ENCODE data around the gene DBNDD2. TPM values are rescaled to one million over a fixed set of nuclear protein-coding genes. Genes with fewer than 3 reads are reported as not detected.

DBNDD2 gene
- total RNA-seq, 1 experiment from 2014 or later, result 58.7 TPM

DNA sequence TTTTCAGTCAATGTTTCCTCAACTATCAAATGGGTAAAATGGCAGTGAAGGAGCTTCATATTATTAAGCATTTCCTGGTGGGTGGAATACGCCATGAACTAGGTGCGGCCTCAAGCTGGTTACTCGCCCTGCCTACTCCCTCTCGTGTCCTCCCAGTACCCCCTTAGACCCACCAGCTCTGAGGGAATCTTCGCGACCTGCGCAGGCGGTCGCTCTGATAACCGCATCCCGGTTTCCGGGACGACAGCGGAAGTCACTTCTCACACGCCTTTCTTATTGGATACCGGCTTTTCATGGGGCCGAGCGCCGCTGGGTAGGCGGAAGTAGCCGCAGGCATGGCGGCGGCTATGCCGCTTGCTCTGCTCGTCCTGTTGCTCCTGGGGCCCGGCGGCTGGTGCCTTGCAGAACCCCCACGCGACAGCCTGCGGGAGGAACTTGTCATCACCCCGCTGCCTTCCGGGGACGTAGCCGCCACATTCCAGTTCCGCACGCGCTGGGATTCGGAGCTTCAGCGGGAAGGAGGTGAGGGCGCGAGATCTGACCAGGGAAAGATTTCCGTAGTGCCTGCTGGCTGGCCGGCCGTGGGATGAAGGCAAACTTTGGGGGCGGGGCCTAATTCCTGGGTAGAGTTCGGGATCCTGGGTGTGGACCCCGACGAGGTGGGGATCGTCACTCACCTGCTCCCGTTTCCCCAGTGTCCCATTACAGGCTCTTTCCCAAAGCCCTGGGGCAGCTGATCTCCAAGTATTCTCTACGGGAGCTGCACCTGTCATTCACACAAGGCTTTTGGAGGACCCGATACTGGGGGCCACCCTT is 7.9 kb downstream of the DBNDD2 start, which contains the start of gene PIGT:
TSS of gene PIGT (plus strand) at position 320 of the 816 bp plus-strand sequence. CDS start at position 336, 16 bp downstream.
- H3K4me3 Mint-ChIP-seq, result peak within 1 kb of the TSS; percentile 91
- POLR2A ChIA-PET, result interaction anchor here (1.1 to 1.6 kb wide), 4 partner anchors 9 to 53 kb away, joined by 3 to 6 read pairs (median 4); partner anchors contain the start of gene SYS1
- TF ChIP-seq JUN (CRISPR knock-in tag; IDR thresholded peaks at IDR 0.05) (0 out of 2 replicates have a peak, but pooled peaks have one; percentile 33), ATF1 (CRISPR knock-in tag; IDR thresholded peaks at IDR 0.05) (no peak), NFE2L1 (CRISPR knock-in tag; IDR thresholded peaks at IDR 0.05) (peak; percentile 57; the same call in 1 of the 2 replicates), TEAD4 (CRISPR knock-in tag; IDR thresholded peaks at IDR 0.05) (no peak), MXD4 (CRISPR knock-in tag; IDR thresholded peaks at IDR 0.05; ENCODE audit: borderline replicate concordance) (no peak), JAZF1 (CRISPR knock-in tag; IDR thresholded peaks at IDR 0.05) (no peak), FOXP1 (CRISPR knock-in tag; IDR thresholded peaks at IDR 0.05; ENCODE audit: borderline replicate concordance) (peak; percentile 85), TEAD1 (CRISPR knock-in tag; IDR thresholded peaks at IDR 0.05) (peak; percentile 76), ZNF138 (CRISPR knock-in tag; conservative IDR thresholded peaks at IDR 0.05) (no peak), GRHL2 (CRISPR knock-in tag; IDR thresholded peaks at IDR 0.05; ENCODE audit: insufficient replicate concordance, severe bottlenecking) (no peak)
- TF ChIP-seq, protein P1, sequence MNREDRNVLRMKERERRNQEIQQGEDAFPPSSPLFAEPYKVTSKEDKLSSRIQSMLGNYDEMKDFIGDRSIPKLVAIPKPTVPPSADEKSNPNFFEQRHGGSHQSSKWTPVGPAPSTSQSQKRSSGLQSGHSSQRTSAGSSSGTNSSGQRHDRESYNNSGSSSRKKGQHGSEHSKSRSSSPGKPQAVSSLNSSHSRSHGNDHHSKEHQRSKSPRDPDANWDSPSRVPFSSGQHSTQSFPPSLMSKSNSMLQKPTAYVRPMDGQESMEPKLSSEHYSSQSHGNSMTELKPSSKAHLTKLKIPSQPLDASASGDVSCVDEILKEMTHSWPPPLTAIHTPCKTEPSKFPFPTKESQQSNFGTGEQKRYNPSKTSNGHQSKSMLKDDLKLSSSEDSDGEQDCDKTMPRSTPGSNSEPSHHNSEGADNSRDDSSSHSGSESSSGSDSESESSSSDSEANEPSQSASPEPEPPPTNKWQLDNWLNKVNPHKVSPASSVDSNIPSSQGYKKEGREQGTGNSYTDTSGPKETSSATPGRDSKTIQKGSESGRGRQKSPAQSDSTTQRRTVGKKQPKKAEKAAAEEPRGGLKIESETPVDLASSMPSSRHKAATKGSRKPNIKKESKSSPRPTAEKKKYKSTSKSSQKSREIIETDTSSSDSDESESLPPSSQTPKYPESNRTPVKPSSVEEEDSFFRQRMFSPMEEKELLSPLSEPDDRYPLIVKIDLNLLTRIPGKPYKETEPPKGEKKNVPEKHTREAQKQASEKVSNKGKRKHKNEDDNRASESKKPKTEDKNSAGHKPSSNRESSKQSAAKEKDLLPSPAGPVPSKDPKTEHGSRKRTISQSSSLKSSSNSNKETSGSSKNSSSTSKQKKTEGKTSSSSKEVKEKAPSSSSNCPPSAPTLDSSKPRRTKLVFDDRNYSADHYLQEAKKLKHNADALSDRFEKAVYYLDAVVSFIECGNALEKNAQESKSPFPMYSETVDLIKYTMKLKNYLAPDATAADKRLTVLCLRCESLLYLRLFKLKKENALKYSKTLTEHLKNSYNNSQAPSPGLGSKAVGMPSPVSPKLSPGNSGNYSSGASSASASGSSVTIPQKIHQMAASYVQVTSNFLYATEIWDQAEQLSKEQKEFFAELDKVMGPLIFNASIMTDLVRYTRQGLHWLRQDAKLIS (CRISPR knock-in tag; IDR thresholded peaks at IDR 0.05; ENCODE audit: borderline replicate concordance), result no peak
- TF ChIP-seq, protein P2, sequence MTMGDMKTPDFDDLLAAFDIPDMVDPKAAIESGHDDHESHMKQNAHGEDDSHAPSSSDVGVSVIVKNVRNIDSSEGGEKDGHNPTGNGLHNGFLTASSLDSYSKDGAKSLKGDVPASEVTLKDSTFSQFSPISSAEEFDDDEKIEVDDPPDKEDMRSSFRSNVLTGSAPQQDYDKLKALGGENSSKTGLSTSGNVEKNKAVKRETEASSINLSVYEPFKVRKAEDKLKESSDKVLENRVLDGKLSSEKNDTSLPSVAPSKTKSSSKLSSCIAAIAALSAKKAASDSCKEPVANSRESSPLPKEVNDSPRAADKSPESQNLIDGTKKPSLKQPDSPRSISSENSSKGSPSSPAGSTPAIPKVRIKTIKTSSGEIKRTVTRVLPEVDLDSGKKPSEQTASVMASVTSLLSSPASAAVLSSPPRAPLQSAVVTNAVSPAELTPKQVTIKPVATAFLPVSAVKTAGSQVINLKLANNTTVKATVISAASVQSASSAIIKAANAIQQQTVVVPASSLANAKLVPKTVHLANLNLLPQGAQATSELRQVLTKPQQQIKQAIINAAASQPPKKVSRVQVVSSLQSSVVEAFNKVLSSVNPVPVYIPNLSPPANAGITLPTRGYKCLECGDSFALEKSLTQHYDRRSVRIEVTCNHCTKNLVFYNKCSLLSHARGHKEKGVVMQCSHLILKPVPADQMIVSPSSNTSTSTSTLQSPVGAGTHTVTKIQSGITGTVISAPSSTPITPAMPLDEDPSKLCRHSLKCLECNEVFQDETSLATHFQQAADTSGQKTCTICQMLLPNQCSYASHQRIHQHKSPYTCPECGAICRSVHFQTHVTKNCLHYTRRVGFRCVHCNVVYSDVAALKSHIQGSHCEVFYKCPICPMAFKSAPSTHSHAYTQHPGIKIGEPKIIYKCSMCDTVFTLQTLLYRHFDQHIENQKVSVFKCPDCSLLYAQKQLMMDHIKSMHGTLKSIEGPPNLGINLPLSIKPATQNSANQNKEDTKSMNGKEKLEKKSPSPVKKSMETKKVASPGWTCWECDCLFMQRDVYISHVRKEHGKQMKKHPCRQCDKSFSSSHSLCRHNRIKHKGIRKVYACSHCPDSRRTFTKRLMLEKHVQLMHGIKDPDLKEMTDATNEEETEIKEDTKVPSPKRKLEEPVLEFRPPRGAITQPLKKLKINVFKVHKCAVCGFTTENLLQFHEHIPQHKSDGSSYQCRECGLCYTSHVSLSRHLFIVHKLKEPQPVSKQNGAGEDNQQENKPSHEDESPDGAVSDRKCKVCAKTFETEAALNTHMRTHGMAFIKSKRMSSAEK (CRISPR knock-in tag; IDR thresholded peaks at IDR 0.05; ENCODE audit: borderline replicate concordance), result no peak
- TF ChIP-seq, protein P3, sequence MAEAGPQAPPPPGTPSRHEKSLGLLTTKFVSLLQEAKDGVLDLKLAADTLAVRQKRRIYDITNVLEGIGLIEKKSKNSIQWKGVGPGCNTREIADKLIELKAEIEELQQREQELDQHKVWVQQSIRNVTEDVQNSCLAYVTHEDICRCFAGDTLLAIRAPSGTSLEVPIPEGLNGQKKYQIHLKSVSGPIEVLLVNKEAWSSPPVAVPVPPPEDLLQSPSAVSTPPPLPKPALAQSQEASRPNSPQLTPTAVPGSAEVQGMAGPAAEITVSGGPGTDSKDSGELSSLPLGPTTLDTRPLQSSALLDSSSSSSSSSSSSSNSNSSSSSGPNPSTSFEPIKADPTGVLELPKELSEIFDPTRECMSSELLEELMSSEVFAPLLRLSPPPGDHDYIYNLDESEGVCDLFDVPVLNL (CRISPR knock-in tag; IDR thresholded peaks at IDR 0.05; ENCODE audit: borderline replicate concordance, low read depth), result no peak
- TF ChIP-seq, protein P4, sequence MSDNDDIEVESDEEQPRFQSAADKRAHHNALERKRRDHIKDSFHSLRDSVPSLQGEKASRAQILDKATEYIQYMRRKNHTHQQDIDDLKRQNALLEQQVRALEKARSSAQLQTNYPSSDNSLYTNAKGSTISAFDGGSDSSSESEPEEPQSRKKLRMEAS (CRISPR knock-in tag; IDR thresholded peaks at IDR 0.05), result peak; percentile 83
- TF ChIP-seq, protein P5, sequence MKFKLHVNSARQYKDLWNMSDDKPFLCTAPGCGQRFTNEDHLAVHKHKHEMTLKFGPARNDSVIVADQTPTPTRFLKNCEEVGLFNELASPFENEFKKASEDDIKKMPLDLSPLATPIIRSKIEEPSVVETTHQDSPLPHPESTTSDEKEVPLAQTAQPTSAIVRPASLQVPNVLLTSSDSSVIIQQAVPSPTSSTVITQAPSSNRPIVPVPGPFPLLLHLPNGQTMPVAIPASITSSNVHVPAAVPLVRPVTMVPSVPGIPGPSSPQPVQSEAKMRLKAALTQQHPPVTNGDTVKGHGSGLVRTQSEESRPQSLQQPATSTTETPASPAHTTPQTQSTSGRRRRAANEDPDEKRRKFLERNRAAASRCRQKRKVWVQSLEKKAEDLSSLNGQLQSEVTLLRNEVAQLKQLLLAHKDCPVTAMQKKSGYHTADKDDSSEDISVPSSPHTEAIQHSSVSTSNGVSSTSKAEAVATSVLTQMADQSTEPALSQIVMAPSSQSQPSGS (CRISPR knock-in tag; IDR thresholded peaks at IDR 0.05; ENCODE audit: borderline replicate concordance, low read depth), result no peak
- TF ChIP-seq, protein P6, sequence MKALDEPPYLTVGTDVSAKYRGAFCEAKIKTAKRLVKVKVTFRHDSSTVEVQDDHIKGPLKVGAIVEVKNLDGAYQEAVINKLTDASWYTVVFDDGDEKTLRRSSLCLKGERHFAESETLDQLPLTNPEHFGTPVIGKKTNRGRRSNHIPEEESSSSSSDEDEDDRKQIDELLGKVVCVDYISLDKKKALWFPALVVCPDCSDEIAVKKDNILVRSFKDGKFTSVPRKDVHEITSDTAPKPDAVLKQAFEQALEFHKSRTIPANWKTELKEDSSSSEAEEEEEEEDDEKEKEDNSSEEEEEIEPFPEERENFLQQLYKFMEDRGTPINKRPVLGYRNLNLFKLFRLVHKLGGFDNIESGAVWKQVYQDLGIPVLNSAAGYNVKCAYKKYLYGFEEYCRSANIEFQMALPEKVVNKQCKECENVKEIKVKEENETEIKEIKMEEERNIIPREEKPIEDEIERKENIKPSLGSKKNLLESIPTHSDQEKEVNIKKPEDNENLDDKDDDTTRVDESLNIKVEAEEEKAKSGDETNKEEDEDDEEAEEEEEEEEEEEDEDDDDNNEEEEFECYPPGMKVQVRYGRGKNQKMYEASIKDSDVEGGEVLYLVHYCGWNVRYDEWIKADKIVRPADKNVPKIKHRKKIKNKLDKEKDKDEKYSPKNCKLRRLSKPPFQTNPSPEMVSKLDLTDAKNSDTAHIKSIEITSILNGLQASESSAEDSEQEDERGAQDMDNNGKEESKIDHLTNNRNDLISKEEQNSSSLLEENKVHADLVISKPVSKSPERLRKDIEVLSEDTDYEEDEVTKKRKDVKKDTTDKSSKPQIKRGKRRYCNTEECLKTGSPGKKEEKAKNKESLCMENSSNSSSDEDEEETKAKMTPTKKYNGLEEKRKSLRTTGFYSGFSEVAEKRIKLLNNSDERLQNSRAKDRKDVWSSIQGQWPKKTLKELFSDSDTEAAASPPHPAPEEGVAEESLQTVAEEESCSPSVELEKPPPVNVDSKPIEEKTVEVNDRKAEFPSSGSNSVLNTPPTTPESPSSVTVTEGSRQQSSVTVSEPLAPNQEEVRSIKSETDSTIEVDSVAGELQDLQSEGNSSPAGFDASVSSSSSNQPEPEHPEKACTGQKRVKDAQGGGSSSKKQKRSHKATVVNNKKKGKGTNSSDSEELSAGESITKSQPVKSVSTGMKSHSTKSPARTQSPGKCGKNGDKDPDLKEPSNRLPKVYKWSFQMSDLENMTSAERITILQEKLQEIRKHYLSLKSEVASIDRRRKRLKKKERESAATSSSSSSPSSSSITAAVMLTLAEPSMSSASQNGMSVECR (CRISPR knock-in tag; IDR thresholded peaks at IDR 0.05; ENCODE audit: borderline replicate concordance), result peak; percentile 88; the same call in 1 of the 2 replicates
- TF ChIP-seq, protein P7, sequence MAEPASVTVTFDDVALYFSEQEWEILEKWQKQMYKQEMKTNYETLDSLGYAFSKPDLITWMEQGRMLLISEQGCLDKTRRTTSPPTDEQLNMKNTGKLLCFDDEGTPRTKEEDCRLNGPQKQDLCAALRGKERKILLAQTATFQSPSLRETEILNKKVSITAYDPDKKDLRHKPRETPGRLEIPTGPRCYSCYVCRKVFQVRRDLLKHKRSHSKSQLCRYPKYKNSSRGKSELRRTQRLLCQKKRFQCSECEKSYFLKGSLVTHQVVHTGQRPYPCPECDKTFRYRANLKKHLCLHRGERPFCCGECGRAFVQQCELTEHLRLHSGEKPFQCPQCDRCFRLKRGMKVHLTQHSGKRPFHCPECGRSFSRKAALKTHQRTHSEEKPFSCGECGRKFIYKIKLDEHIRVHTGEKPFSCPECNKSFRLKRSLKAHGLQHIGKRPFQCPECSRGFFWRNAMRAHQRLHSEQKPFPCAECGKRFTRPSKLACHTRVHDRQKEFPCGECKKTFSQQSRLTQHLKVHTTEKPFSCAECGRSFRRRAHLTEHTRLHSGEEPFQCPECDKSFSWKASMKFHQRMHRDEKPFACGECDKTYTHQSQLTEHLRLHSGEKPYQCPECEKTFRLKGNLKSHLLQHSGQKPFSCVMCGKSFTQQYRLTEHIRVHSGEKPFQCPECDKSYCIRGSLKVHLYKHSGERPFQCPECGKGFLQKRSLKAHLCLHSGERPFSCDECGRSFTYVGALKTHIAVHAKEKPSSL (CRISPR knock-in tag; conservative IDR thresholded peaks at IDR 0.05), result no peak

More for the DNA sequence above, 7.9 kb downstream of the DBNDD2 start, which contains the start of gene PIGT:
- Mint-ChIP-seq H3K36me3 (peaks cover 21% of the 10 kb centered on the region), H3K27ac (peak within 1 kb of the TSS; percentile 71), H3K27me3 (ENCODE audit: low read depth) (no peaks in the 10 kb centered on the region), H3K4me1 (peaks cover 10% of the 10 kb centered on the region), H3K9me3 (no peaks in the 10 kb centered on the region)
- CTCF ChIA-PET, result interaction anchor here (0.5 to 2.1 kb wide), 17 partner anchors 9 to 355 kb away, joined by 3 to 30 read pairs (median 4); partner anchors contain the start of genes MATN4 and SYS1
- peak; percentile 82 for DNase-seq (ENCODE audit: low spot score)
- ATAC-seq, result peak; percentile 97
